SW 1271 (cell line): ENCODE results near the gene SSR2.
"Not testable (repeated sequence)": the region's sequence is repeated elsewhere in the genome, so short reads cannot be mapped to it uniquely, and the experiment has no call there.

Experiments used
- DNase-seq, 2 experiments: peaks; one replicate each; lab custom pipeline; 2025; lab: John Stamatoyannopoulos, UW

SSR2 gene

DNA sequence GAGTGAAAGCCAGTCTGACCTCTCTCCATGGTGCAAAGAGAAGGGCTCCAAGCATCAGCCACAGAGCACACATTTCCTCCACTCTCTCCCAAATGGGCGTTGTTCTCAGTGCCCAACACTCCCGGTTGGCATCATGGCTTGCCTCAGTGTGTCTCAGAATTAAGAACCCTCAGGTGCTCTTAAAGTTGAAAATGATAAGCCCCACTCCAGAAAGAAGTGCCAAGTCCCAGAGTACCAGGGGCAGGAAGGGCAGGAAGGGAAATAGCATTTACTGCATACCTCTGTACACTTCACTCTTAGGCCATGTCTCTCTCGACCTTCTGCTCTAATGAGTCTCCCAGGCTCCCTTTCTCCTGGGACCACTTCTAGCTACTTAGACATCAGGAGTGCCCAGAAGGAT lies 27.2 kb downstream of the SSR2 start:
- no peak for DNase-seq

DNA sequence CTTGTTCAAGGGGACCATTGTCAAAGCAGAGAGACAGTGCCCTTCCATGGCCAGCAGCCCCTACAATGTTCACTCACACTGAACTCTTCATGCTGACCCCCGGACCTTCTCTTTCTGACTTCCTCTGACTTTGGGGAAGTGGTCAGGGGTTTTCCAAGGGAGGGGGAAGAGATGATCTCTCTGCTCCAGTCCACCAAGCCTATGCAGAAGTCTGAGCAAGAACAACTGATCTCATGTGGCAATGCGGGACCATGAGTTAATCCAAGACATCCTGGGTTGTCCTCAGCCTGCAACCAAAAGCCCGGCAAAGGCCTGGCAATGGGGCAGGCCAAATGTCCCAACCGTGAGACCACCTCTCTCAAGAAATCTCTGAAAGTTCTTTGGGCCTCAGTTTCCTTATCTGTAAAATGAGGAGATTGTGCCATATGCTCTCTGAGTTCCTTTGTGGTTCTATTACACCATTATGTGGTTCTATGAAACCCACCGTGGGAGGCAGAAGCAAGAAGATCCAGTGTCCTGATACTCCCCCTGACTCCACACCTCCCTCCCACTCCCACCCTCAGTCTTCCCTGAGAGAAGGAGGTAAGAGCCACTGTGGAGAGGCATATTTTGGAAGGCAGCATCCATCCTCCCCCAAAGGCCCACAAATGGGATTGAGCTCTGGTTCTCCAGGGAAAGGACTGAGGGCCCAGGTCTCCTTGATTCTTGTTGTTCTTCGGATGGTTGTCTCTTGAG lies 30.6 kb downstream of the SSR2 start:
- DNase-seq, result no peak

DNA sequence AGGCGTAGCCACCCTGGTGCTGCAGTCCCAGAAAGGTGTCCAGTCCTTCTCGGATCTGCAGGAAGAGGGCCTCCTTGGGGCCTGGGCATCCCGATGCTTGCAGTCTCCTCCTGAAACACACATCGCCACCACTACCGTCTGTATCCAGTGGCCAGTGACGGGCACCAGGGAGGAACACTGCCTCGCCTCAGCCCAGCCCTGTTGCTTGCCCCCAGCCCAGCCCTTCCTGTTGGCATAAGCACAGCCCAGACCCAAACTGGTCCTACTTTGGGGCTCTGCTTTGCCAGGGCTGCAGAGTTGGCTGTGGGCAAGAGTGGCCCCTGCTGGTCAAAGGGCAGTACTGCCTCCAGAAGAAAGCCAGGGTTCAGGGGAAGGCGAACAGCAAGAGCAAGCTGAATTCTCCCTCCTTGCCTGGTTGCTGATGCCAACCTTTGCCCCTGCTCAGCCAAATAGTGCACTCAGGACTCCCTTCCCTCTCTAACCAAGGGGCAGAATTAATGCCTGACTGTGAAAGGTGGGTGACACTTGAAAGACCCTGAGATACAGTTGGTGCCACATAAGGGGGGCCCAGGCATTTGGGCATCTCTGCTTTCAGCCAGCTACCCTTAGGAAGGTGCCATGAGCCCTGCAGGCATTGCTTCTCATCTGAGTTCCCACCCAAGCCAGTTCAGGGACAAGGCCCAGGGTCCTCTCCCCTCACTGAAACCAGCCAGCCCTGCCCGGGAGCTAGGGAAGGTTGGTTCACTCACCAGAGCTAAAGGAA lies 31.3 kb downstream of the SSR2 start:
- peak in 1 of 2 experiments; percentile 22 for DNase-seq

DNA sequence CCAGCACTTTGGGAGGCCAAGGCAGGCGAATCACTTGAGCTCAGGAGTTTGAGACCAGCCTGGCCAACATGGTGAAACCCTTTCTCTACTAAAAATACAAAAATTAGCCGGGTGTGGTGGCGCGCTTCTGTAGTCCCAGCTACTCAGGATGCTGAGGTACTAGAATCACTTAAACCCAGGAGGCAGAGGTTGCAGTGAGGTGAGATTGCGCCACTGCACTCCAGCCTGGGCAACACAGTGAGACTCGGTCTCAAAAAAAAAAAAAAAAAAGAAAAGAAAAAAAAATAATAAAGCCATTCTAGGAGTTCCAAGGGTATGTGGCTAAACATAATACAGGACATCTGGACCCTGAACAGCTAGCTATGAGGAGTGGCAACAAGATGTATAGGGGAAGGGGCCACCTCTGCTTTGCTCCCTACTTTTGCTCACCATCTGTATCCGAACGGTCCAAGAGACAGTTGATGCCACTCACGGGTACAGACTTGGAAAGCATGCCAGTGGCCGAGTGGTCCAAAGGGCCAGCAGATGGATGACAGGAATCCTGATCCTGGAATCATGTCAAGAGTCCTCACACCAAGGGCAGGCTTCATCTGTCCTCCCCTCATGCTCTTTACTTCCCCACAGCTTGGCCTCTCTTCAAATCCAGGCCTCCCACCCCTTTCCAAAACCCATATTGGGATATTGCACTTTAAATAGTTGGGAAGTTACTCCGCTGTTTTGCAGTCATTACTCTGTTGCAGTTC lies 35.7 kb downstream of the SSR2 start:
- not testable (repeated sequence) for DNase-seq

DNA sequence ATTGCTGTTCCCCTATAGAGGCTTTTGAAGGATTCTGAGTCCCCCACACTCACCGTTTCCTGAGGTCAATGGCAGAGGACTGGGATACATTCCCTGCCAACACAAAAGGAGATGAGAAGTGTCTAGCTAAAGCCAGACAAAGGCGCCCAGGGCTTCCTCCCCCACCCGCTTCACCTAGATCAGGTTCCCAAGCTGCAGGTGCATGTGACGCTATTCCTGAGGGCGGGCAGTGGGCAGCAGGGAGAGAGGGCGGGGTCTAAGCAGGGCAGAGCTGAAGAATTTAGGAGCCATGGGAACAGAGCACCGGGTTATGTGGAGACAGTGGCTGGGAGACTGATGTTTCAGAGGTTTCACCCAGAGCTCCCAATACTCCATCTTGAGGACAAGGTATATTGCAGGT lies 36.4 kb downstream of the SSR2 start:
- DNase-seq, result no peak

DNA sequence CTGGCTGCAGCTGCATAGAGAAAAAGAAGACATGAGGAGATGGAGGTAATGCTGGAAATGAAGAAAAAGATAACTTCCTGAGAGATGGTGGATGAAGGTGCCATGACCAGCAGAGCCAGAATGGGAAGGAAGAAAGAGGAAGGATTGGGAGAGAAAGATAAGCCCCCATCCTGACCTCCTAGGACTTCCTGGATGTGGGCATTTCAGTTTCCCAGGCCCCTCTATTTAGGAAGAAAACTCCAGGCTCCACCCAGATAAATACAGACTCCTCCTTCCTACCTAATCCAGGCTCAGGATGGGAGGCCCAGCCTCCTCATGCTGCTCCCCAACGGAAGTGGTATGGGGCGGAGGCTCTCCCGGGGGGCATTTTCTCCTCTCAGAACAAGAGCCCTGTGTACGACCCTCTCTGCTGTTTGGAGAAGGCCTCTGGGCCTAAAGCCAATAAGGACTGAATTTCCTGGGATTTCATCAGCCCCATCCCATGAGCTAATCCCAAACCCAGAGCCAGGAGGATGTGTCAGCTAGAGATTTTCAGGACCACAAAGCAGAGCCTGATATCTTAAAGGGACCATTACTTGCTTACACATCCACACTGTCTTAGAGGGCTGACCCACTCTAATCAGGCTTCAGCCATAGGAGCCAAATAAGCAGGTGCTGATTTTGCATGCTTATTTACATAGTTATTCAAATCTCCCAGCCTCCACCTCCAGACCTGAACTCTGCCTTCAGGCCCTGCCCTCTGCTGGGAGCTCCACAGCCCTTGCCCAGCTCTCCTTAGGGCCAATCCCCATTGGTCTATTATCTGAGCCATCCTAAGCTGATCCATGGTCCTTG lies 37.3 kb downstream of the SSR2 start:
- peak in 1 of 2 experiments; percentile 19 for DNase-seq

DNA sequence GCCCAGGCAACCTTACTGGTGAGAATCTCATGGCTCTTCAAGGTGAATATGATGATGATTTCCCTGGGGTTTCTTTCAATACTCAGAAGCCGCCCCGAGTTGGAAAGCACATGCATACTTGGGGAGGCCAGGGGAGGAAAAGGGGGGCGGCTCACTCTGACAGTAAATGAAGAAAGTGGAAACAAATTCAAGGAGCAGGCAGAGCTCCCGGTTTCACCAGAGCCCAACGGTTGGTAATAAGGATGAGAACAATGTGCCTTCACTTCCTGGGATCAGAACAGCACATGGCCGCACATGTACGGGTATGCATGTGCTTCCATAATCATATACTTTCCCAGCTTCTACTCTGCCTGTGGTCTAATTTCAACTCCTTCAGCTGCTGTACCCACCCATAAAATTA lies 38.6 kb downstream of the SSR2 start:
- no peak for DNase-seq

DNA sequence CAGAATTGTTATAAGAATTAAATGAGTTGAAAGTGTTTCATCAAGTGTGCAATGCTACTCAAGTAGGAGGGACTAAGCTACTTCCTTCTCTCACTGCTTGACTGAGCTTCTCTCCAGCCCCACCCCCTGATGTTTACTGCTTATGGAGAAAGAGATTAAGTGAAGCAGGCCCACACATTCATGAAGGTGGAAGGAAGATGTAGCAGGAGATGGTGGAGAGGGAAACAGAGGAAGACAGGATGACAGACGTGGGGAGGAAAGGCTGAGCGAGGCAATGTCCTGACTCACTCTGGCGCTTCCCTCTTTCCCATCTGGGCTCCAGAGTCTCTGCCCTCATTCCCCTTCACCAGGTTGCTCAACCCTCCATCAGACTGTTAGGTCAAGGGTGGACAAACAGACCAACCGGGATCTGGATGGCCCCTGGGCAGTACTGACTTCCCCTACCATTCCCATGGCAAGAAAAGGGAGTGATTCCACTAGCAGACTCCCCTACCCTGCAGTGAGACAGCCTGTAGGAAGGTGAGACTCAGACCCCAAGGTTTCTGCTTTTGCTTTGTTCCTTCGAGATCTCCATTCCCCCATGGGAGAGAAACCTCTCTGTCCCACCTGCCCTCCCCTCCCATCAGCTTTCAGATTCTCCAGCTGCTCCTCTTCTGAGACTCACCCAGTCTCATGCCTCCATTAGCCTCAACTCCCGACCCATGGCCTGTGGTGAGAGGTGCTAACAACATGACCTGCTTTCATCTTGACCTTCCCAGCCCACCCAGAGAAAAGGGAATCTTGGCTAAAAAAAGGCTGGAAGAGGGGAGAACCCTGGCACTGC lies 39.3 kb downstream of the SSR2 start:
- no peak for DNase-seq

DNA sequence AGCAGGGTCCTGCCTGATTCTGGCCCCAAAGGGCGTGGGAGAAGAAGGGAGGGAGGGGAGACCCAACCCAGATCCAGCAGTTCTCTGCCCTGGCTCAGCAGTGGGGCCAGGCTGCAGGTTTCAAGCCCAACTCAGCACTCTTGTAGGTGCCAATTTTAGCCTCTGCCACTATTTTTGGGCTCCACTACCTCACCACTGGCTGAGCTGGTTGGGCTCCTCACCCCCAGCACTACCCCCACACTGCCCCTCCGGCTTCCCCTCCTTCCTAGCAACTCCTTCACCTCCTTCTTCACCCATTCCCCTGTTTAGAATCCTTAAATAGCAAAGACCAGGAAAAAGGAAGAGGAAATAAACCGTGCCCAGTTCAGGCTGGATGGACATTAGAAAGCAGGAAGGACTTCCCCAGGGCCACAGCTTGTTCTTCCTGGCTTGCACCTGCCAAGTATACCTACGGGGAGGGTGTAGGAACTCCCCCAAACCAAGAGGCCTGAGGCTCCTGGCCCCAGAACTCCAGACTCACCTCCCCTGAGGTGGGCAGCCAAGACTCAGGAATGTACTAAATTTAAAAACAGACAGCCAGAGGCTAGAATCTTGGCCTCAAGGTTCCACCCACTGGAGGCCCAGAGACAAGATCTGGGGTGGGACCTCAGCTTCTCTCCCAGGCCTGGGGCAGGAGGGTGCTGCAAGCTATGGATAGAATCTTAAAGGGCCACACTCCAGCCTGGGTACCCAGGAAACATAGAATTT lies 41.0 kb downstream of the SSR2 start:
- no peak for DNase-seq

DNA sequence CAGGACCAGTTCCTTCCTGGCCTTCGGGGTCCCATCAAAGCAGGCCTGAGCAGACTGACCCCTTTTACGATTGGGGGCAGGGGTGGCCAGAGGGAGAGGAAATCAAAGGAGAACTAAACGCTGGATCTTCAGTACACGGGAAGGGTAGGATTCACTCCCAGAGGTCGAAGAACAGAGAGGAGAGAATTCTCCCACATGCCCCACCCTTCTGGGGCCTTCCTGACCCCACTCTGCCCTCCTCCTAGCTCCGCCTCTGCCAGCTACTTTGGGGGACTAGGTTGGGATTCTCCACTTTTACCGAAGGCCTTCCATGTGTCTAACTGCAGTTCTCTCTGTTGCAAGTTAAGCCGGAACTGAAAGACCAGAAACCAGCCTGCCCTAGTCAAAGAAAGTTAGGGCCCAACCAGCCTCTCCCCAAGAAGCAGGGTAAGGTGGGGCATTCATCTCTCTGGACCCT lies 41.8 kb downstream of the SSR2 start:
- DNase-seq, result no peak

DNA sequence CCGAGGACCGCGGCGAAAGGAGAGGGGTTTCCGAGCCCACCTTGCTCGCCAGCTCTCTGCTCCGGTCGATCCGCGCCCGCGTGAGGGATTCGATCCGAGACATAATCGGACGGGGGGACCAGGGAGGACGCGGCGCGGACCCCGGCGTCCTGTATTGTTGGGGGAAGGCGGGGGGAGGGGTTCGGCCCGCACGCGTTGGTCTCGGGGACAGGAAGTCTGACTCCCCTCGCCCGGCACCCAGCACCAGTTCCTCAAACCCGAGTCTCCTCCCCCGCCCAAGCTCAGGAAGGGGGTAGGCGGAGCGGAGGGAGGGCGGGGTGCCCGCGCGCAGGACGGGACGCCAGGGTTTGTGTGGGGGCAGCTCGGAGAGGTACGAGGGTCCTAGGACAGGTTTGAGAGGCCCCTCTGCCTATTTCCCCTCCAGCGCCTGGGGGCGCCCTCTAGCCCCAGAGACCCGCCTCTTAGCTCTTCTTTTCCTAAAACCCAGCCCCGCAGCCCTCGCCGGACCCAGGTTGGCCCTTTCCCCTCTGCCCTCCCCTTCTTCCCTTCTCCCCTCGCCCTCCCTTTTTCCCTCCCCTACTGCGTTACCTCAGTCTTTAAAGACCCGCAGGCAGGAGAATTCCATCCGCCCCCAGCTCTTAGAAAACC lies 42.3 kb downstream of the SSR2 start, which contains the start of gene ARHGEF2:
Gene ARHGEF2 (minus strand): TSS at position 223 of the 648 bp plus-strand sequence. CDS start 120 bp downstream, at position 103.
- peak; percentile 40 to 44 for DNase-seq

DNA sequence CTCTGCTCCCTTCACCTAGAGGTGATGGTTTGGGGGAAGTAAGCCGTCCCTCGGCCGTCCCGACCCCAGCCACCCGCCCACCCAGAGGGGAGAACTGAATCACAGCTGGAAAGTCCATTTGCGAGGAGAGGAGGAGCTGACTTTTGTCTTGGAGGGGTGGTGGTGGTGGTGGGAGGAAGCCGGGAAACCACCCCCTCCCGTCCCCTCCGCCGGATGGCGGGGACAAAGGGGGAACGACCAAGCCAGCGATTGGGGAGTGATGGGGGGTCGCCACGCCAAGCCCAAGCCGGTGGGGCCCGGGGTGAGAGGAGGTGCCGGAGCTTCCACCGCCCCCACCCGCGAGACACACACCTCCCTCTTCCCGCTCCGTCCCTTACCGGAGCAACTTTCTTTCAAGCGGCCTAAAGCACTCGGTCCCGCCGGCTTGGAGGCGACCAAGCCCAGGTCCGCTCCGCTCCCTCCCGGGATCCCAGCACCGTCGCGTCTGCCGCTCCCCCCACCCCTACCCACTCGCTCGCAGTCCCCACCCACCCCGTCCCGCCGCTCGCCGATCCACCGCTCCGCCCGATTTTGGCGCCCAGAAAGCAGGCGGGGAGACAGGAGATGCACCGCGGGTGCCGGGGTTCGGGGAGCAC lies 42.9 kb downstream of the SSR2 start:
- DNase-seq, result no peak

DNA sequence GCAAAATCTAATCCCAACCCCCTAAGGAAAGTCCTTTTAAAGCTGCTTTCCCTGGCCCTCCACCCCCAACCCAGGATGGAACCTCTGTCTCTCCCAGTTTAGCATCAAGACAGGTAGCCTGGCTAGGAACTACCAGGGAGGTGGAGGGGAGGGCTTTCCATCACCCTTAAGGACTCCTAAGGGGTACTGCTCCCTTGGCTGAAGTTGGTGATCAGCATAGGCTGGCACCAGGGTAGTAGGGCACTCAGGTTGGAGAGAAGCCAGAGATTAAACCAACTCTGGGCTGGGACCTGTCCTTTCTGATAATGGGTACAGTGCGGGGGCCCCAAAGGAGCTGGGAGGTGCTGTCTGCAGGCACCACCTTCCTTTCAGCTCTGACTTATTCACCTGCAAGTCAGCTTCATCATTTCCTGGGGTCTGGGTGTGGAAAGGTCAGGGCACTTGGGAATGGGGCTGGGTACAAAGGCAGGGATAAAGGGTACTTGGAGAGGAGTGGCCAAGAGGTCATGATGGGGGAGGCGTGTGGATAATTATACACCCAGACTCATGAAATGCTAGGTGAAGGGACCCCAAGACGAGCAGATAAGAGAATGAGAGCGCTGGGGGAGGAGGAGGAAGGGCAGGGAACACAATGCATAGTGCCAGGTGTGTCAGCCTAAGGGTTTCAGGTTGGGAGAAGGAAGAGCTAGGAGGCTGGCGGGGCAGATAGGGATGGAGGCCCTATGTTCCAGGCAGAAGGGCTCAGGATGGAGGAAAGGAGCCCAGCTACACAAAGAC lies 43.6 kb downstream of the SSR2 start:
- no peak for DNase-seq

DNA sequence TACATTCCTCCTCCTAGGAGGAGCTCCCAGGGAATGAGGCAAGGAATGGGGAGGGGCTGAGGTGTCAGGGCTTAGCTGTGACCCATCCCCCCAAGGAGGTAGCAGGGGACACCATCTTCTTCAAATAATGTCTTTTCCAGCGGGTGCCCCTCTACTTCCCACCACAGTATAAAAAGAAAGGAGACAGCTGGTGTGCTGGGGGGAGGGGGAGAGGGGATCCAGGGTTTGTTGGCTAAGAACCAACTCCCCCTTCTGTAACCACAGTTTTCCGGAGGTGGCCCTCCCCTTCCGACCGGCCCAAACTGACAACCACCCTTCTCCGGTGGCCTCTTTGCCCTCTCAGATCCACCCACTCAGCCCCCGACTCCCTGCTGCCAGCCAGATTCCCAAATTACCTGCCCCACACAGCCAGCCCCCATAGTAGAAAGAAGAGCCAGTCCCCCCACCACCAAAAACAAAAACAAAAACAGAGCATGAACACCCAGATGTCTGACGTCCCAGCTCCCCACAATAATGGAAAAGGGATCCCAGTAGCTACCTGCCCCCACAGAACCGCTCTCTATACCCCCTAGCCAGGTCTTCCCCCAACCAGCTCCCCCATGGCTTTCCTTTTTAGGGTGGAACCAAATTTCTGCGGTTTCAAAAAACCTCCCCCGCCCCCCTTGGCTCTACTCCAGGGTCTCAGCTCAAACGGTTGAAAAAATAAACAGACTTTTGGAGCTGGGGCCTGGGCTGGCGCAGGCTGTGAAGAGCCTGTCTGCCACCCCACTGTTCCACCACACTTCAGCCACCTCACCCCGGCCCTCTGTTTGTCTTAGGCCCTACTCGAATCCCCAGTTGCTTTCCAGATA lies 44.5 kb downstream of the SSR2 start:
- no peak for DNase-seq

DNA sequence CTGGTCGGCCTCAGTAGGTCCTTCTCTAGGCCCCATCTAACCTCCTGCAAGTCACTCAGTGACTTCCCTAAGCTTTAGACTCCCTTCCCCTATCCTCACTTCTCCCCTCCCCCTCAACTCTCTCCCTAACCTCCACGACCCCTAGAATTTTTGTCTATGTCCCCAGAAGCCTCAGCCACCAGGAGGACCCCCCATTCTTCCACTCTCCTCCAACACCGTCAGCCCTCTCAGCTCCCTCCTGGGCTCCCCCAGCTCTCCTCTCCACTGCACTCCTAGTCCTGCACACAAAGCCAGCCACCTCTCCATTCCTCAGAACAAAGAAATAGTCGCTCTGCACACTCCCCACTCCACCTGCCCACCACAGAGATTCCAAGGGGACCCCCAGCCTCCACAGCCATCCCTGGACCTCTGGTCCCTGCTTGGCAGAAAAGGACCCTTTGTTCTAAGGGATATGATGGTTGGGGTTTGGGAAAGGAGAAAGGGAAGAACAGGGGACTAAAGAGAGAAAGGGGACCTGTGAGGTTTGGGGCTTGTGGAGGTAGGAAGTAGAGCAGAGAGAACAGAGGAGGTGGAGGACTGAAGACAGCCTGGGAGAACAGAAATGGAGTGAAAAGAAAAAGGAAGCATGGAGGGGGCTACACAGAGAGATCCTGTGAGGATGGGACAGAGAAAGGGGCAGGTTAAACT lies 45.2 kb downstream of the SSR2 start:
- no peak for DNase-seq

DNA sequence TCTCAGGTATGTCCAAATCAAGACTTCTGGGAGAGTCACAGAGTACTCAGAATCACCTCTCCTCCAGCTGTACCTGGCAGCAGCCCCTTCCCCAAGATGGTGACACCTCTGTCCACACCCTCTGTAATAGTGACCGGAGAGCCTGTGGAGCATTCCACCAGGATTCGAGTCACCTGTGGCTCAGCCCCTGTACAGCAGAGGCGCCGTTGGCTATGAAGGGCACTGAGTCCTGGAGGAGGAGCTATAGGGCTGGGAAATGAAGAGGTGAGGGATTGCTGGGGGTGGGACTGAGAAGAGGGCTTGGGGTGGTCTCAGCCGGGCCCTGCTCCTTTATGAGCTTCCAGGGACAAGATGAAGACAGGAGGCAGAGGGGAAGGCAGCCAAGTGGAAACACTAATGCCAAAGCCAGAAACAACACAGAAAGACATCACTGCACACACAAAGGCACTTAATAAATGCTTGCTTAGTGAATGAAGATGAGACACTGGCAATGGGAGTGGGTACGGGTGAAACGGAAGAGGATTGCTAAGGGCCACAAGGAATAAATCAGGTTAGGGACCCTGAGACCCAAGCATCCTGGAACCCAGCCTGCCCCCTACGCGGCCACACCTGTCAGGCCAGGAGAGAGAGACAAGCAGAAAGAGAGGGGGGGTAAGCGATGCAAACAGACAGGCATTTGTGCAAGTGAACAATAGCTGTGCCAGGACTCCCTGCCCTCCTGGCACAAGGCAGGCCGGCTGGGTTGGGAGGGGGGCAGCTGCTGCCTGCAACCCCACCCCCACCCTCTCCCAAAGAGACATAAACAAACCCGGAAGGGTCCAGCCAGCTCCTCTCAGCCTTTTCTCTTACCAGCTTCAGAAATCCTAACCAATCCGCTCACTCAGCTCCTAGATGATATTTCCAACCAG lies 46.3 kb downstream of the SSR2 start:
- no peak for DNase-seq
